DOHH2 (cell line): Measurements from ENCODE around the gene RAD51D.

Experiments
- EZH2phosphoT487 ChIP-seq: fragments of 200-600 bp; sonication (generic); IDR thresholded peaks from 2 replicates; pipeline ENCODE4 v1.6.1; 2017; ENCODE audit warnings: borderline replicate concordance, mild to moderate bottlenecking, antibody characterized with exemption, low read length, moderate library complexity, mixed read lengths
- TF ChIP-seq, protein P1 (sequence below): fragments of 200-600 bp; sonication (generic); IDR thresholded peaks from one replicate; pipeline ENCODE4 v1.5.1; 2014; ENCODE audit warnings: antibody characterized with exemption, mild to moderate bottlenecking, low read depth, low read length; ENCODE audit not compliant: poor library complexity, severe bottlenecking

GRCh38 chr17:35094902-35095301 is 24.8 kb downstream of the RAD51D start:
- TF ChIP-seq, protein P1, sequence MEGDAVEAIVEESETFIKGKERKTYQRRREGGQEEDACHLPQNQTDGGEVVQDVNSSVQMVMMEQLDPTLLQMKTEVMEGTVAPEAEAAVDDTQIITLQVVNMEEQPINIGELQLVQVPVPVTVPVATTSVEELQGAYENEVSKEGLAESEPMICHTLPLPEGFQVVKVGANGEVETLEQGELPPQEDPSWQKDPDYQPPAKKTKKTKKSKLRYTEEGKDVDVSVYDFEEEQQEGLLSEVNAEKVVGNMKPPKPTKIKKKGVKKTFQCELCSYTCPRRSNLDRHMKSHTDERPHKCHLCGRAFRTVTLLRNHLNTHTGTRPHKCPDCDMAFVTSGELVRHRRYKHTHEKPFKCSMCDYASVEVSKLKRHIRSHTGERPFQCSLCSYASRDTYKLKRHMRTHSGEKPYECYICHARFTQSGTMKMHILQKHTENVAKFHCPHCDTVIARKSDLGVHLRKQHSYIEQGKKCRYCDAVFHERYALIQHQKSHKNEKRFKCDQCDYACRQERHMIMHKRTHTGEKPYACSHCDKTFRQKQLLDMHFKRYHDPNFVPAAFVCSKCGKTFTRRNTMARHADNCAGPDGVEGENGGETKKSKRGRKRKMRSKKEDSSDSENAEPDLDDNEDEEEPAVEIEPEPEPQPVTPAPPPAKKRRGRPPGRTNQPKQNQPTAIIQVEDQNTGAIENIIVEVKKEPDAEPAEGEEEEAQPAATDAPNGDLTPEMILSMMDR = no peak
- TF ChIP-seq EZH2phosphoT487 = no peak
